NCI-H748 (cell line): ENCODE measurements around the gene SEC24B.
A peak's percentile ranks its signal among the peaks of the same experiment; 100 is the strongest.
"Not testable (repeated sequence)": the region's sequence is repeated elsewhere in the genome, so short reads cannot be mapped to it uniquely, and the experiment has no call there.

Experiments used
- DNase-seq: peaks from one replicate; lab custom pipeline; 2025; ENCODE audit not compliant: unreplicated experiment; lab: John Stamatoyannopoulos, UW

The SEC24B gene

GRCh38 chr4:109432203-109432602, 1.4 kb upstream of the SEC24B start:
- peak; percentile 2 for DNase-seq

- no peak for DNase-seq
Observed at GRCh38 chr4:109432696-109433095, 919 bp upstream of the SEC24B start.

GRCh38 chr4:109434007-109434971, 674 bp downstream of the SEC24B start:
- peak; percentile 37 for DNase-seq

- DNase-seq, result no peak
Observed at GRCh38 chr4:109435635-109436034, 2.0 kb downstream of the SEC24B start.

GRCh38 chr4:109436504-109436903, 2.9 kb downstream of the SEC24B start:
- no peak for DNase-seq

GRCh38 chr4:109440948-109441347, 7.3 kb downstream of the SEC24B start:
- no peak for DNase-seq

GRCh38 chr4:109441862-109442458, 8.3 kb downstream of the SEC24B start:
- DNase-seq, result no peak

- no peak for DNase-seq
Observed at GRCh38 chr4:109444182-109444844, 10.7 kb downstream of the SEC24B start.

GRCh38 chr4:109447278-109447677, 13.7 kb downstream of the SEC24B start:
- no peak for DNase-seq

GRCh38 chr4:109451544-109452273, 18.1 kb downstream of the SEC24B start:
- no peak for DNase-seq

- not testable (repeated sequence) for DNase-seq
Observed at GRCh38 chr4:109453110-109453509, 19.5 kb downstream of the SEC24B start.

- DNase-seq, result no peak
Observed at GRCh38 chr4:109462297-109462696, 28.7 kb downstream of the SEC24B start.

GRCh38 chr4:109462802-109463201, 29.2 kb downstream of the SEC24B start:
- no peak for DNase-seq

GRCh38 chr4:109465069-109465468, 31.5 kb downstream of the SEC24B start:
- DNase-seq, result no peak

GRCh38 chr4:109469915-109470314, 36.3 kb downstream of the SEC24B start:
- no peak for DNase-seq

- no peak for DNase-seq
Observed at GRCh38 chr4:109472343-109472761, 38.7 kb downstream of the SEC24B start.

GRCh38 chr4:109473824-109474223, 40.2 kb downstream of the SEC24B start:
- no peak for DNase-seq

- DNase-seq, result no peak
Observed at GRCh38 chr4:109486007-109486406, 52.4 kb downstream of the SEC24B start.

- DNase-seq, result no peak
Observed at GRCh38 chr4:109494563-109494962, 60.9 kb downstream of the SEC24B start.

GRCh38 chr4:109495514-109495913, 61.9 kb downstream of the SEC24B start:
- DNase-seq, result no peak

GRCh38 chr4:109496875-109497274, 63.3 kb downstream of the SEC24B start:
- no peak for DNase-seq
